Measurements from ENCODE around the gene SGPP2.

- TF ChIP-seq CTCF (IDR thresholded peaks at IDR 0.05) (no peak), POLR2A (IDR thresholded peaks at IDR 0.05) (no peak), POLR2AphosphoS5 (IDR thresholded peaks at IDR 0.05) (no peak), EP300 (IDR thresholded peaks at IDR 0.05) (no peak)
These were observed 9.9 kb downstream of the SGPP2 start for GRCh38 chr2:222434204-222434603.
